Measurements from ENCODE around the gene C1QC. TPM values are rescaled to one million over a fixed set of nuclear protein-coding genes. Genes with fewer than 3 reads are reported as not detected.

C1QC gene
- 7.5 TPM for total RNA-seq

GRCh38 chr1:22643381-22643780 is at the start of gene C1QC:
Gene C1QC, plus strand, starts transcription at chr1:22643633. Its CDS starts 391 bp downstream, at chr1:22644024.
- no peak for DNase-seq

GRCh38 chr1:22594396-22594795 is 49.0 kb upstream of the C1QC start:
- no peak for DNase-seq

GRCh38 chr1:22595108-22595507 is 48.3 kb upstream of the C1QC start:
- no peak for DNase-seq

- DNase-seq = no peak
Measured at GRCh38 chr1:22597301-22597965, 46.0 kb upstream of the C1QC start.

- no peak for DNase-seq
Measured at GRCh38 chr1:22597996-22598395, 45.4 kb upstream of the C1QC start.

- no peak for DNase-seq
Measured at GRCh38 chr1:22598736-22599135, 44.7 kb upstream of the C1QC start.

GRCh38 chr1:22600071-22600816 is 43.2 kb upstream of the C1QC start:
- DNase-seq = no peak

- DNase-seq = no peak
Measured at GRCh38 chr1:22600817-22601605, 42.4 kb upstream of the C1QC start.

- DNase-seq = no peak
Measured at GRCh38 chr1:22601610-22602009, 41.8 kb upstream of the C1QC start.

GRCh38 chr1:22602060-22602740 is 41.2 kb upstream of the C1QC start:
- DNase-seq = no peak

GRCh38 chr1:22606161-22606560 is 37.3 kb upstream of the C1QC start:
- DNase-seq = no peak

- DNase-seq = no peak
Measured at GRCh38 chr1:22607154-22607553, 36.3 kb upstream of the C1QC start.

GRCh38 chr1:22608361-22608760 is 35.1 kb upstream of the C1QC start:
- no peak for DNase-seq

- DNase-seq = no peak
Measured at GRCh38 chr1:22609291-22609690, 34.1 kb upstream of the C1QC start.

GRCh38 chr1:22611530-22611947 is 31.9 kb upstream of the C1QC start:
- no peak for DNase-seq

GRCh38 chr1:22612671-22613571 is 30.5 kb upstream of the C1QC start:
- no peak for DNase-seq

- DNase-seq = no peak
Measured at GRCh38 chr1:22613572-22613918, 29.9 kb upstream of the C1QC start.

GRCh38 chr1:22613951-22614350 is 29.5 kb upstream of the C1QC start:
- no peak for DNase-seq

- no peak for DNase-seq
Measured at GRCh38 chr1:22615886-22616285, 27.5 kb upstream of the C1QC start.

GRCh38 chr1:22616571-22616970 is 26.9 kb upstream of the C1QC start:
- DNase-seq = no peak

GRCh38 chr1:22618056-22618455 is 25.4 kb upstream of the C1QC start:
- DNase-seq = no peak

GRCh38 chr1:22619252-22619651 is 24.2 kb upstream of the C1QC start:
- DNase-seq = no peak
